K562 (cell line): Measurements from ENCODE around the gene ZBTB48. TPM values are rescaled to one million over a fixed set of nuclear protein-coding genes. Genes with fewer than 3 reads are reported as not detected.

Experiments
- AFF4 ChIP-seq: sonication (generic); formaldehyde crosslinking; IDR thresholded peaks from 2 replicates; pipeline ENCODE4 v1.8.0; 2023; ENCODE audit warnings: mild to moderate bottlenecking, missing genetic modification reagents
- ATF1 ChIP-seq, 2 experiments: fragments of 450-650 bp in 1 of 2; IDR thresholded peaks; 2 replicates each; pipeline ENCODE4 v1.6.1; 2016; ENCODE audit warnings: missing compliant biosample characterization in 1 of 2, missing genetic modification characterization in 1 of 2
- BRD9 ChIP-seq: fragments of 450-650 bp; IDR thresholded peaks from 2 replicates; pipeline ENCODE4 v1.6.1; 2018; ENCODE audit warnings: low read depth; ENCODE audit not compliant: partially characterized antibody
- GABPB2 ChIP-seq: fragments of 250-450 bp; sonication (Bioruptor Pico); conservative IDR thresholded peaks from 2 replicates; pipeline ENCODE4 v1.5.1; 2021; ENCODE audit warnings: mild to moderate bottlenecking
- HBP1 ChIP-seq: fragments of 450-650 bp; formaldehyde crosslinking; IDR thresholded peaks from 2 replicates; pipeline ENCODE4 v1.4.0; 2022; ENCODE audit warnings: missing genetic modification characterization
- HDAC2 ChIP-seq: fragments of 450-650 bp; IDR thresholded peaks from 2 replicates; pipeline ENCODE4 v1.6.1; 2016; ENCODE audit warnings: mild to moderate bottlenecking
- HMBOX1 ChIP-seq: sonication (generic); IDR thresholded peaks from 2 replicates; pipeline ENCODE4 v1.6.1; 2016
- MAX ChIP-seq: sonication (generic); formaldehyde crosslinking; IDR thresholded peaks from 2 replicates; pipeline ENCODE4 v1.9.0; 2022; ENCODE audit warnings: mild to moderate bottlenecking, missing genetic modification reagents
- MCM5 ChIP-seq: fragments of 450-650 bp; IDR thresholded peaks from 2 replicates; pipeline ENCODE4 v1.6.1; 2016; ENCODE audit warnings: low read depth
- NEUROD1 ChIP-seq: fragments of 150-350 bp; IDR thresholded peaks from 2 replicates; pipeline ENCODE4 v1.6.1; 2014; ENCODE audit warnings: borderline replicate concordance, low read length, low read depth; ENCODE audit not compliant: partially characterized antibody
- NR4A1 ChIP-seq, 2 experiments: fragments of 250-450 bp in 1 of 2; fragments of 450-650 bp in 1 of 2; sonication (Bioruptor Pico) in 1 of 2; IDR thresholded peaks; 2 replicates each; pipeline versions ENCODE4 v1.4.0 to v1.6.1; 2016 to 2020; ENCODE audit warnings: mild to moderate bottlenecking in 2 of 2, missing compliant biosample characterization in 1 of 2, missing genetic modification characterization in 1 of 2, moderate library complexity in 1 of 2
- PHF20 ChIP-seq: fragments of 450-650 bp; IDR thresholded peaks from 2 replicates; pipeline ENCODE4 v1.6.1; 2018; ENCODE audit not compliant: partially characterized antibody
- RBFOX2 ChIP-seq: fragments of 200-400 bp; formaldehyde crosslinking; IDR thresholded peaks from 2 replicates; pipeline ENCODE4 v1.6.1; 2017; ENCODE audit warnings: low read depth, mild to moderate bottlenecking, low read length, moderate library complexity
- RNF2 ChIP-seq: sonication (generic); IDR thresholded peaks from 2 replicates; pipeline ENCODE4 v1.6.1; 2016
- SP2 ChIP-seq: IDR thresholded peaks from 2 replicates; pipeline ENCODE4 v1.6.1; 2011; ENCODE audit warnings: mild to moderate bottlenecking, low read depth, low read length, moderate library complexity; ENCODE audit not compliant: poor library complexity, severe bottlenecking; ENCODE audit errors: extremely low read depth
- STAG1 ChIP-seq: sonication (generic); formaldehyde crosslinking; IDR thresholded peaks from 2 replicates; pipeline ENCODE4 v1.5.0; 2020; ENCODE audit warnings: missing genetic modification reagents, borderline replicate concordance
- TAF1 ChIP-seq: IDR thresholded peaks from 2 replicates; pipeline ENCODE4 v1.6.1; 2011; ENCODE audit warnings: mild to moderate bottlenecking, low read length, moderate library complexity; ENCODE audit not compliant: insufficient read depth, control insufficient read depth, severe bottlenecking; ENCODE audit errors: extremely low read depth
- ZNF143 ChIP-seq: sonication (generic); formaldehyde crosslinking; IDR thresholded peaks from 2 replicates; pipeline ENCODE4 v1.9.0; 2022; ENCODE audit warnings: mild to moderate bottlenecking, missing genetic modification reagents
- ZNF239 ChIP-seq: fragments of 250-450 bp; sonication (Bioruptor Pico); IDR thresholded peaks from 2 replicates; pipeline ENCODE4 v1.4.0; 2020; ENCODE audit warnings: mild to moderate bottlenecking
- ZNF57 ChIP-seq: fragments of 450-650 bp; formaldehyde crosslinking; IDR thresholded peaks from 2 replicates; pipeline ENCODE4 v1.4.0; 2020; ENCODE audit warnings: mild to moderate bottlenecking, moderate library complexity
- ZNF76 ChIP-seq: fragments of 250-450 bp; sonication (Bioruptor Pico); IDR thresholded peaks from 2 replicates; pipeline ENCODE4 v1.4.0; 2020; ENCODE audit warnings: mild to moderate bottlenecking, moderate library complexity, borderline replicate concordance
- ZNF780A ChIP-seq: fragments of 250-450 bp; sonication (Bioruptor Pico); IDR thresholded peaks from 2 replicates; pipeline ENCODE4 v1.5.0; 2021; ENCODE audit warnings: mild to moderate bottlenecking
- polyA plus RNA-seq, 8 experiments: library from polyadenylated mRNA; depleted of rRNA in 4 of 8; stranded (reverse) in 5 of 8; unstranded in 3 of 8; fragments of >200 nt; fragmentation: Nextera tagmentation in 2 of 8; fragmentation: Illumina TruSeq in 1 of 8; extraction: Ambion mirVana in 2 of 8; extraction: Trizol in 1 of 8; gene quantifications; 2 replicates each; pipeline versions ENCODE4 v1.2.1 to v1.2.3, GENCODE V29; 2011 to 2014; ENCODE audit warnings: inconsistent platforms in 1 of 8, missing spikeins in 1 of 8
- total RNA-seq, 7 experiments: library from RNA; depleted of rRNA in 6 of 7; stranded (reverse); fragments of >200 nt in 6 of 7; fragmentation: Illumina TruSeq in 2 of 7; extraction: Trizol in 2 of 7; gene quantifications; 2 replicates each; pipeline versions ENCODE4 v1.2.1 to v1.2.3, GENCODE V29; 2011 to 2021; ENCODE audit warnings: low replicate concordance in 1 of 7

The ZBTB48 gene
- total and polyA plus RNA-seq, 9 of the 15 experiments (the other 6 are each of a cell fraction or from before 2014, with no cell fraction given) = 1.9 to 66.9 (median 29.5) TPM

- TF ChIP-seq NR4A1 (CRISPR knock-in tag; IDR thresholded peaks at IDR 0.05) (peak; percentile 90; the same call in 1 of the 2 replicates), NR4A1 (tag; IDR thresholded peaks at IDR 0.05) (peak; percentile 90), ZNF57 (CRISPR knock-in tag) (peak; percentile 80; the same call in 1 of the 2 replicates), MCM5 (no peak), PHF20 (peak; percentile 85), SP2 (no peak), BRD9 (peak; percentile 76), GABPB2 (0 out of 2 replicates have a peak, but pooled peaks have one; percentile 57), RNF2 (peak; percentile 45; the same call in 1 of the 2 replicates), ZNF780A (CRISPR knock-in tag) (no peak), RBFOX2 (no peak), ZNF143 (CRISPR knock-in tag) (0 out of 2 replicates have a peak, but pooled peaks have one; percentile 30), HMBOX1 (no peak), ZNF239 (CRISPR knock-in tag) (peak; percentile 51), AFF4 (CRISPR knock-in tag) (no peak), ATF1 (CRISPR knock-in tag; IDR thresholded peaks at IDR 0.05) (no peak), ATF1 (tag; IDR thresholded peaks at IDR 0.05) (peak; percentile 72), TAF1 (peak; percentile 51), ZNF76 (CRISPR knock-in tag) (peak; percentile 65), NEUROD1 (peak; percentile 5), HDAC2 (peak; percentile 72), HBP1 (CRISPR knock-in tag) (0 out of 2 replicates have a peak, but pooled peaks have one; percentile 38), MAX (peak; percentile 96), STAG1 (peak; percentile 47; the same call in 1 of the 2 replicates)
These were observed 24.2 kb downstream of the ZBTB48 start (continued) for GRCh38 chr1:6603915-6604558.
